Left ventricle myocardium superior (tissue), 1 donor: ENCODE measurements around the gene PSMD4. TPM values are rescaled to one million over a fixed set of nuclear protein-coding genes. Genes with fewer than 3 reads are reported as not detected.

Experiments used
- ATAC-seq: fragments of 200-7000 bp; cut with Tn5 transposase; one replicate; pipeline ENCODE4 v1.9.1; 2020; ENCODE audit warnings: mild to moderate bottlenecking, moderate library complexity
- DNase-seq: peaks from one replicate; pipeline ENCODE4 v3.0.0-alpha.2; 2020
- intact Hi-C: fragments of 100-400 bp; cut with micrococcal nuclease; formaldehyde crosslinking; loops from one replicate; pipeline ENCODE4 v1.11.0; 2022
- total RNA-seq: library from RNA; stranded (reverse); fragmentation: NEBNext Ultra II Directional; extraction: Animal tissue kit (Norgen Biotek cat#: 25700); gene quantifications from one replicate; pipeline ENCODE4 v1.2.1, GENCODE V29; 2021
- donor health status: DM: no; HTN: yes; CAD: no; lungs with severe emphysema.

The PSMD4 gene
- total RNA-seq, 1 donor from 2014 or later, result 149 TPM

GRCh38 chr1:151290709-151291303, 36.3 kb downstream of the PSMD4 start:
- intact Hi-C loops, result no loop called here
- ATAC-seq (no peak), DNase-seq (no peak)

- ATAC-seq, result peak; percentile 3
- intact Hi-C loops, result no loop called here
- DNase-seq, result no peak
Measured at GRCh38 chr1:151292207-151293030, 37.9 kb downstream of the PSMD4 start.

- intact Hi-C loops, result no loop called here
- no peak for ATAC-seq
- DNase-seq, result no peak
Measured at GRCh38 chr1:151293093-151293492, 38.6 kb downstream of the PSMD4 start.

DNA sequence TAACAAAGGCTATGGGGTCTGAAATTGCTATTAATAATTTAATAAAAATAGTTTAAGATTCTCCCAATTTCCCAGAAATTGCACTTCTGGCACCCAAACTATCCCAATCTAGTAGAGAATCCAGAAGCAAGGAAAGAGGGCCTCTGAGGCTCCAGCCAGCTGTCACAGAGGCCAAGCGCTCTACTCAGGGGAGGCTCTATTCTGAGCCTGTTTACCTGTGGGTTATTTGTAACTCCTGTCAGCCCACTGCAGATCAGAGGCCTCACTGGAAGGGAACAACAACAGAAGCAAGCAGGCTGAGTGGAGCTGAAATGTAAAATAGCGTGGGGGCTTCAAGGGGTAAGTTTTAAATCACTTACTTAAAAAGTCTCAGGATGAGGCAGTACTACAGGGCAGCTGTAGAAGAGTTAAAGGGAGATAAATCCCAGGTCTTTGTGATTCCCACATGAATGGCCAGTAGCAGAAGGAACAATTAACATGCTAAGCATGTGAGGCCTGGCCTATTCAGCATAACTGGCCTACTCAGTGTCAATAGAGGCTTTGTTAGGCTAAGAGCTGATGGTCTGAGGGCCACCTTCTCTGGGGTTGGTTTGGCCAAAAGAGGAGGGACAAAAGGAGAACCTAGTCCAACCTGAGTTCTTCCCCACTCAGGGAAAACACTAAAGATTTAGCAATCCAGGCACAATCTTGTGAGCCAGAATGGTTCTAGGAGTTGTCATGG, 40.4 kb downstream of the PSMD4 start:
- ATAC-seq (no peak), DNase-seq (no peak)
- intact Hi-C loops, result no loop called here

DNA sequence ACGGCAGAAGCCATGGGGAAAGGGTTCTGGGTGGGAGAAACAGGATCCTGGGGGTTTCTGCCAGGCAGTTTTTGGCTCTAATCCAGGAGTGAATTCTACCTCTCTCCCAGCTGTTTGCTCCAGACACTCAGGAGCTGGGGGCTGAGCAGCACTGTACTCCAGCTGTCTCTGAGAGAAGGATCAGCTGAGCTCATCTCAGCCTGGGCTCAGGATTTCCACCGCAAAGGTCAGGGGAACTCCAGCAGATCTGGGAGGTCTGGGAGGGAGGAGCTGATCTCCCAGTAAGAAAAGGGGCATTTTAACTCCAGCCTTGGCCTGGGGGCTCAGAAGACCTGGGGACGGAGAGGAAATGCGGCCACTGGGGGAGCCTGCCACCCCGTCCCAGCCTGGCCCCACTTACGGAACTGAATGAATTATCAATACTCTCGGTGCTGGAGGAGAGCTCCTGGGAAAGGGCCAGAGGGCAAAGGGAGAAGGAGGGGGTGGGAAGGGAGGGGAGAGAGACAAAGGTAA, 55.3 kb downstream of the PSMD4 start:
- ATAC-seq (peak; percentile 18), DNase-seq (no peak)
- intact Hi-C loops, result no loop called here

DNA sequence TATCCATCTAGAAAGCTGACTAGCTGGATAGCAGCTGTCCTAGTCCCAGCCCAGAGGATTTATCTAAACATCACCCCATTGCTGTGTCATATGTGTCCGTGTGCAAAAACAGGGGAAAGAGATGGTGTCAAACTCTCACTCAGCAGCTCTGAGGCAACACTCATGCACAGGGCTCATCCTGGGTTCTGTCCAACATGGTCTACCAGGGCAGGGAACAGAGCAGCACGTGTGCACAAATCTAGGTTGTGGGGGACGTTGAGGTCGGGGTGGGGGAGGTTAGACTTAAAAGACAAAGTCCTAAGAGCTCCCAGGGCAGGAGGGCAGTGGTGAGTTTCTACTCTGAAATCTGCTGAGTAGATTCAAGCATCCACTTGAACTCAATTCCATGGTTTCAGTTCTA, 56.5 kb downstream of the PSMD4 start:
- ATAC-seq (no peak), DNase-seq (no peak)
- intact Hi-C loops, result no loop called here

GRCh38 chr1:151311589-151312331, 57.2 kb downstream of the PSMD4 start:
- peak; percentile 61 for DNase-seq
- peak; percentile 89 for ATAC-seq
- intact Hi-C loops, result no loop called here

DNA sequence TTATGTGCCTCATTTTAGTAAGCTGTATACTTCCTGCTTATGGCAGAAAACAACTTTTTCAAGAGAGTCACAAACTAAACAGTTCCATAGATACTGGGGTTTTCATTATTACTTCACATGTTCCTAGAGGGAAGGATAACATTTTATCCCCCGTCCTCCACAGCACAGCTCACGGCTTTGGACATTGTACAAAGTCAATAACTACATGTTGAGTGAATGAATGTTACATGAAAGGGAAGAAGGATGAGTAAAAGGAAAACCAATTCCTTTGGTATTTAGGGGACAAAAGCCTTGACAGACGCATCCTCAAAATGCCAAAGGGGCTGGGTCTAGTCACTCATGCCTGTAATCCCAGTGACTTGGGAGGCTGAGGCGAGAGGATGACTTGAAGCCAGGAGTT, 57.9 kb downstream of the PSMD4 start:
- no peak for DNase-seq
- ATAC-seq, result no peak
- intact Hi-C loops, result no loop called here

- intact Hi-C loops, result no loop called here
- ATAC-seq, result no peak
Measured at GRCh38 chr1:151312826-151313225, 58.3 kb downstream of the PSMD4 start.

DNA sequence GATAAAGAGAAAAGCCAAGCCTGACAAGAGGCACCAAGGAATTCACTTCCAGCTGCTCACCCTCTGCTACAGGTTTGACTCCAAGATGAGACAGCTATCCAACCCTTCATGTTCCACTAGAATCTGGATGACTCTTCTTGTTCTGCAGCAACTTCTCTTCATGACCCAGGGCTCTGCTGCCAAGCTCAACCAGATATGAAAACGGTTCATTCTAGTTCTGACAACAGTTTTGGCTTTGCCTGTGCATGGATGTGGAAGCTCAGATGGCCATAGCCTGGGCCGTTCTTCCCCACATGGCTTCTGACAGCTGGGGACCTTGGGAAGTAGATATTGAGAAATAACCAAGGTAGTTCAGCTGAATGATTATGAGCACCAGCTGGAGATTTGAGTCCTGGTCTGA, 59.0 kb downstream of the PSMD4 start:
- peak; percentile 59 for DNase-seq
- ATAC-seq, result peak; percentile 56
- intact Hi-C loops, result no loop called here

More at GRCh38 chr1:151312826-151313225, 58.3 kb downstream of the PSMD4 start:
- DNase-seq, result no peak

DNA sequence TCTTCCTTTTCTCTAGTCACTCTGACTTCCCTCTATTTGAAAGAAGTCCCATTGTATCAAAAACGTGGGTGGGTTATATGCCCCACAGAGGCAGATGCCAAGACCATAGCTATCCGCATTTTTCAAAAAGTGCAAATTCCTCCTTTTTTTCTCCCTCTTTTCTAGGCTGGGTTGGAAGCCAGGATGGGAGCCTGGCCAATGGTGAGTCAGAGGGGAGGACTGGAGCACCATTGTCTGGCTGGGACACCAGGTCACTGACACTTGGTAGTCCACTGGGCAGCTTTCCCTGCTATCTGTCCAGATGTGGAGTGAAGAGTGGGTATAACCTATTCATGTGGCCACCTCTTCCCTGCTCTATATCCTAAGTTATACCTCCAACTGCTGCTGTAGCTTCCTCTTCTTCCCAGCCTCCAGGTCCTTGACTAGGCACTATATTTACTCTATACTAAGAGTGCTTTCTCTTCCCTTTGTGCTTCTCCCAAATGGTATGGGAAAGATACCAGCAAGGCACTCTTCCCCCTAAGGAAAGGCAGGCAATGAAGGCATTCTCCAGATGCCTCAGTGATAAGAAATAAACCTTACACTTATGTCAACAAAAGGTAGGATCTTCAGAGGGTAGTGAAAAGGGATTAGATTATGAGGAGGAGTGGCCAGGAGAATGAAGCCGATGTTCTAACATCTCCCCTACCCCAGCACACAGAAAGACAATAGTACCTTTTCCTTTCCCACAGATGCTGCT, 59.8 kb downstream of the PSMD4 start:
- intact Hi-C loops, result no loop called here
- peak; percentile 74 for ATAC-seq

GRCh38 chr1:151315565-151316235, 61.2 kb downstream of the PSMD4 start:
- DNase-seq (no peak), ATAC-seq (no peak)
- intact Hi-C loops, result no loop called here

More for the DNA sequence above, 59.8 kb downstream of the PSMD4 start:
- peak; percentile 86 for DNase-seq

Other genes with a start within 250 kb of the PSMD4 start
- gene MINDY1, start 247.8 kb upstream of the PSMD4 start, total RNA-seq, result 40.6 TPM
- gene PRUNE1, start 246.3 kb upstream of the PSMD4 start, total RNA-seq, result 43.6 TPM
- 0.32 TPM for gene BNIPL, start 218.1 kb upstream of the PSMD4 start, total RNA-seq
- 7.3 TPM for gene C1orf56, start 207.0 kb upstream of the PSMD4 start, total RNA-seq
- gene CDC42SE1, start 195.1 kb upstream of the PSMD4 start, total RNA-seq, result 27.2 TPM
- gene MLLT11, start 194.3 kb upstream of the PSMD4 start, total RNA-seq, result 1.8 TPM
- 9.8 TPM for gene GABPB2, start 184.0 kb upstream of the PSMD4 start, total RNA-seq
- gene SEMA6C, start 108.1 kb upstream of the PSMD4 start, total RNA-seq, result 55.1 TPM
- 1.4 TPM for gene TNFAIP8L2, start 98.1 kb upstream of the PSMD4 start, total RNA-seq
- 13.0 TPM for gene LYSMD1, start 88.8 kb upstream of the PSMD4 start, total RNA-seq
- 19.1 TPM for gene SCNM1, start 88.6 kb upstream of the PSMD4 start, total RNA-seq
- gene TMOD4, start 78.8 kb upstream of the PSMD4 start, total RNA-seq, result 0.62 TPM
- 40.5 TPM for gene VPS72, start 64.5 kb upstream of the PSMD4 start, total RNA-seq
- gene PIP5K1A, start 56.2 kb upstream of the PSMD4 start, total RNA-seq, result 41.2 TPM
- 11.7 TPM for gene ZNF687, start 27.6 kb downstream of the PSMD4 start, total RNA-seq
- 46.8 TPM for gene PI4KB, start 72.7 kb downstream of the PSMD4 start, total RNA-seq
- gene RFX5, start 92.5 kb downstream of the PSMD4 start, total RNA-seq, result 21.1 TPM
- 99.1 TPM for gene SELENBP1, start 118.0 kb downstream of the PSMD4 start, total RNA-seq
- gene PSMB4, start 144.8 kb downstream of the PSMD4 start, total RNA-seq, result 175 TPM
- gene POGZ, start 204.8 kb downstream of the PSMD4 start, total RNA-seq, result 46.1 TPM